H9 (cell line): ENCODE data around the gene NFATC4. TPM values are rescaled to one million over a fixed set of nuclear protein-coding genes. Genes with fewer than 3 reads are reported as not detected.

ENCODE experiments used
- DNase-seq: peaks from one replicate; pipeline ENCODE4 v3.0.0-alpha.2; 2017
- H2AFZ ChIP-seq: one replicate; pipeline ENCODE4 v1.6.1; 2013; ENCODE audit warnings: mild to moderate bottlenecking, low read length, control low read depth, moderate library complexity
- H2AK5ac ChIP-seq: 2 replicates; pipeline ENCODE4 v1.6.1; 2013; ENCODE audit warnings: low read length, control low read depth, mixed read lengths; ENCODE audit not compliant: insufficient read length
- H2BK120ac ChIP-seq: one replicate; pipeline ENCODE4 v1.6.1; 2013; ENCODE audit warnings: low read depth, mild to moderate bottlenecking, low read length, control low read depth, inconsistent platforms; ENCODE audit not compliant: poor library complexity, severe bottlenecking
- H2BK12ac ChIP-seq: 2 replicates; pipeline ENCODE4 v1.6.1; 2013; ENCODE audit warnings: low read length, control low read depth, mixed read lengths, low read depth; ENCODE audit not compliant: insufficient read length
- H2BK15ac ChIP-seq: 2 replicates; pipeline ENCODE4 v1.6.1; 2013; ENCODE audit warnings: low read depth, low read length, control low read depth
- H2BK20ac ChIP-seq: one replicate; pipeline ENCODE4 v1.6.1; 2013; ENCODE audit warnings: low read depth, mild to moderate bottlenecking, low read length, control low read depth, inconsistent platforms; ENCODE audit not compliant: poor library complexity, severe bottlenecking
- H2BK5ac ChIP-seq: 2 replicates; pipeline ENCODE4 v1.6.1; 2013; ENCODE audit warnings: low read length, control low read depth, mixed read lengths; ENCODE audit not compliant: insufficient read length
- H3K14ac ChIP-seq: 2 replicates; pipeline ENCODE4 v1.6.1; 2013; ENCODE audit warnings: low read length, control low read depth; ENCODE audit not compliant: insufficient read depth
- H3K18ac ChIP-seq: 2 replicates; pipeline ENCODE4 v1.6.1; 2013; ENCODE audit warnings: low read depth, mild to moderate bottlenecking, mixed read lengths, low read length, control low read depth; ENCODE audit not compliant: insufficient read length
- H3K23ac ChIP-seq: 2 replicates; pipeline ENCODE4 v1.6.1; 2013; ENCODE audit warnings: low read length, control low read depth, mixed read lengths, low read depth; ENCODE audit not compliant: insufficient read length
- H3K23me2 ChIP-seq: 2 replicates; pipeline ENCODE4 v1.6.1; 2013; ENCODE audit warnings: low read depth, mild to moderate bottlenecking, mixed read lengths, low read length, control low read depth; ENCODE audit not compliant: insufficient read length, poor library complexity, severe bottlenecking
- H3K27ac ChIP-seq: 2 replicates; pipeline ENCODE4 v1.5.1; 2013; ENCODE audit warnings: low read length, control low read depth, mixed read lengths, low read depth; ENCODE audit not compliant: insufficient read length
- H3K27me3 ChIP-seq: 2 replicates; pipeline ENCODE4 v1.6.1; 2013; ENCODE audit warnings: low read length, control low read depth, inconsistent platforms; ENCODE audit not compliant: insufficient read depth
- H3K4ac ChIP-seq: 2 replicates; pipeline ENCODE4 v1.6.1; 2013; ENCODE audit warnings: low read depth, mild to moderate bottlenecking, control low read depth, inconsistent platforms, low read length, moderate library complexity
- H3K4me1 ChIP-seq: 2 replicates; pipeline ENCODE4 v1.6.1; 2013; ENCODE audit warnings: low read length, control low read depth, inconsistent platforms; ENCODE audit not compliant: insufficient read depth
- H3K4me2 ChIP-seq: 2 replicates; pipeline ENCODE4 v1.6.1; 2013; ENCODE audit warnings: low read length, control low read depth, mixed read lengths; ENCODE audit not compliant: insufficient read length, insufficient read depth
- H3K56ac ChIP-seq: 2 replicates; pipeline ENCODE4 v1.6.1; 2013; ENCODE audit warnings: low read depth, mild to moderate bottlenecking, mixed read lengths, low read length, control low read depth; ENCODE audit not compliant: insufficient read length
- H3K79me1 ChIP-seq: 2 replicates; pipeline ENCODE4 v1.6.1; 2013; ENCODE audit warnings: low read depth, mild to moderate bottlenecking, moderate library complexity, low read length, control low read depth, inconsistent platforms; ENCODE audit not compliant: insufficient read depth, poor library complexity, severe bottlenecking
- H3K79me2 ChIP-seq: 2 replicates; pipeline ENCODE4 v1.6.1; 2013; ENCODE audit warnings: low read length, control low read depth, inconsistent platforms; ENCODE audit not compliant: insufficient read depth
- H3K9ac ChIP-seq: 2 replicates; pipeline ENCODE4 v1.6.1; 2013; ENCODE audit warnings: low read length, control low read depth, mixed read lengths; ENCODE audit not compliant: insufficient read length; ENCODE audit errors: extremely low read depth
- H3K9me3 ChIP-seq: one replicate; pipeline ENCODE4 v1.6.1; 2013; ENCODE audit warnings: low read depth, low read length, inconsistent platforms; ENCODE audit not compliant: control insufficient read depth
- H3T11ph ChIP-seq: one replicate; pipeline ENCODE4 v1.6.1; 2013; ENCODE audit warnings: mild to moderate bottlenecking, low read length, control low read depth, inconsistent platforms
- H4K20me1 ChIP-seq: one replicate; pipeline ENCODE4 v1.6.1; 2013; ENCODE audit not compliant: control insufficient read depth, insufficient read length, insufficient read depth
- H4K5ac ChIP-seq: 2 replicates; pipeline ENCODE4 v1.6.1; 2013; ENCODE audit warnings: low read depth, mild to moderate bottlenecking, mixed read lengths, low read length, control low read depth; ENCODE audit not compliant: insufficient read length
- H4K8ac ChIP-seq: replicated peaks from 2 replicates; pipeline ENCODE4 v1.6.1; 2013; ENCODE audit warnings: low read length, control low read depth, mixed read lengths, low read depth; ENCODE audit not compliant: insufficient read length
- H4K91ac ChIP-seq: 2 replicates; pipeline ENCODE4 v1.6.1; 2013; ENCODE audit warnings: low read depth, mild to moderate bottlenecking, moderate library complexity, mixed read lengths, low read length, control low read depth; ENCODE audit not compliant: insufficient read length
- H3K27ac Mint-ChIP-seq, 3 experiments: 2 replicates in 2 of 3; 3 replicates in 1 of 3; pipeline ENCODE4 v1.8.0; 2020 to 2021; ENCODE audit warnings: mixed read lengths in 3 of 3, mild to moderate bottlenecking in 1 of 3, moderate library complexity in 1 of 3
- H3K27me3 Mint-ChIP-seq: 2 replicates; pipeline ENCODE4 v1.8.0; 2021; ENCODE audit warnings: low read depth, mild to moderate bottlenecking, moderate library complexity, mixed read lengths
- H3K36me3 Mint-ChIP-seq, 3 experiments: 2 replicates in 2 of 3; 3 replicates in 1 of 3; pipeline ENCODE4 v1.8.0; 2020 to 2021; ENCODE audit warnings: low read depth in 3 of 3, mixed read lengths in 3 of 3; ENCODE audit not compliant: insufficient read depth in 1 of 3
- H3K4me1 Mint-ChIP-seq, 2 experiments: 2 replicates each; pipeline ENCODE4 v1.8.0; 2020; ENCODE audit warnings: mixed read lengths in 2 of 2
- H3K4me3 Mint-ChIP-seq, 2 experiments: 2 replicates in 1 of 2; 3 replicates in 1 of 2; pipeline ENCODE4 v1.8.0; 2020 to 2021; ENCODE audit warnings: mild to moderate bottlenecking in 2 of 2, mixed read lengths in 2 of 2, moderate library complexity in 1 of 2
- H3K9me3 Mint-ChIP-seq, 2 experiments: 2 replicates in 1 of 2; 3 replicates in 1 of 2; pipeline ENCODE4 v1.8.0; 2020; ENCODE audit warnings: mild to moderate bottlenecking in 2 of 2, mixed read lengths in 2 of 2, moderate library complexity in 1 of 2
- WGBS: extraction: QIAGEN DNeasy Blood & Tissue Kit; methylation state at CpG from one replicate; pipeline ENCODE4 v1.1.7; 2013; ENCODE audit warnings: missing lambda C conversion rate, low lambda C conversion rate, mixed read lengths; ENCODE audit not compliant: insufficient read length; ENCODE audit errors: extremely low coverage; 5-methylcytosine and 5-hydroxymethylcytosine counted together
- total RNA-seq: library from RNA; stranded (reverse); gene quantifications from 2 replicates; pipeline ENCODE4 v1.2.1, GENCODE V29; 2021
- TF ChIP-seq, protein P1 (sequence below): fragments of 200-600 bp; sonication (generic); conservative IDR thresholded peaks from 3 replicates; pipeline ENCODE4 v1.8.0; 2021; ENCODE audit warnings: antibody characterized with exemption, mild to moderate bottlenecking

Gene NFATC4
- total RNA-seq, 1 experiment from 2014 or later: 46.4 TPM

DNA sequence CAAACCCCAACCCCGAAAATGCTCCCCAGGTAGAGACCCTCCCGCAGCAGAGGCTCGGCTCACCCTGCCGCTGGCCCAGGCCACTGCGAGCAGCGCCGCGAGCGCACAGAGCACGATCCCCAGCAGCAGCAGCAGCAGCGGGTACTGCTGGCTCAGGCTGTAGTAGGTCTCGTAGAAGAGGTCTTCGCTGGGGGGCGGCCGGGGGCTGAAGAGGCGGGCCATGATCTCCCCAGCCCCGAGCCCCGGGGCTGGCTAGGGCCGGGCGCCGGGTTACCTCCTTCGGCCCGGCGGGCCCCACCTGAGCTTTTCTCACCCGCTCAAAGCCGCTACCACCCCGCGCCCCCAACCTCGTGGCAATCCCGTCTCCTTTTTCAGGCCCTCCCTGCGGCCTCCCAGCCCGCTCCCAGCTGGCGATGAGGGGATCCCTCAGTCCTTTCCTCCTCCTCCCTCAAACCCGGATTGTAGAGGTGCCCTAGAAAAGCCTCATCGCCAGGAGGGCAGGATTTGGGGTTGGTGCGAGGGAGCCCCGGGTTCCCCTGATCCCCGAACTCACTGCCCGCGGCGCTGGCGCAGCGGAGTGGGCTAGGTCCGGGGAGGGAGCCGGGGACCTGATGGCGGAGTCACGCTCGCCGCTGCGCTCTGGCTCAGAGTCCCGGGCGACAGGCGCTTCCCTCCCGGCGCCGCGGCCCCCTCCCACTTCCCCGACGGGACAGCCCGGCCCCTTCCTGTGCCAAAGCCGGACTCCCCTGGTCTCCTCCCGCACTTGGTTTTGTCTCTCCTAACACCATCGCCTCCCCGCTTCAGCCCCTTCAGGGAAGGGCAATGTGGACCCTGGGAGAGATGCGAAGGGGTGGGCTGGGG, 33.3 kb upstream of the NFATC4 start, which contains the start of gene ADCY4:
ADCY4 (minus strand) TSS at position 641 of the 861 bp plus-strand sequence; CDS start at position 222, 419 bp downstream.
- no peak within 1 kb of the TSS for H4K91ac ChIP-seq
- H3K23me2 ChIP-seq: peaks cover 26% of the 10 kb centered on the region
- no peak within 1 kb of the TSS for H2BK12ac ChIP-seq
- H3K9ac ChIP-seq: no peak within 1 kb of the TSS
- WGBS: no CpG with 5 or more reads among the region's 65 CpGs
- H3K4me1 ChIP-seq: no peaks in the 10 kb centered on the region; the same call in 1 of the 2 replicates
- no peak within 1 kb of the TSS for H3K27ac Mint-ChIP-seq
- H3K79me2 ChIP-seq: no peaks in the 10 kb centered on the region
- no peaks in the 10 kb centered on the region for H3K79me1 ChIP-seq
- H3K4me3 Mint-ChIP-seq: peak within 1 kb of the TSS; percentile 59 to 91
- no peaks in the 10 kb centered on the region; a peak in 1 of 7 replicates for H3K36me3 Mint-ChIP-seq
- H2AK5ac ChIP-seq: no peak within 1 kb of the TSS
- peaks cover 54% of the 10 kb centered on the region for H3K27me3 ChIP-seq
- no peak within 1 kb of the TSS for H2BK5ac ChIP-seq
- peak within 1 kb of the TSS; percentile 62 for H3K4me2 ChIP-seq
- TF ChIP-seq, protein P1, sequence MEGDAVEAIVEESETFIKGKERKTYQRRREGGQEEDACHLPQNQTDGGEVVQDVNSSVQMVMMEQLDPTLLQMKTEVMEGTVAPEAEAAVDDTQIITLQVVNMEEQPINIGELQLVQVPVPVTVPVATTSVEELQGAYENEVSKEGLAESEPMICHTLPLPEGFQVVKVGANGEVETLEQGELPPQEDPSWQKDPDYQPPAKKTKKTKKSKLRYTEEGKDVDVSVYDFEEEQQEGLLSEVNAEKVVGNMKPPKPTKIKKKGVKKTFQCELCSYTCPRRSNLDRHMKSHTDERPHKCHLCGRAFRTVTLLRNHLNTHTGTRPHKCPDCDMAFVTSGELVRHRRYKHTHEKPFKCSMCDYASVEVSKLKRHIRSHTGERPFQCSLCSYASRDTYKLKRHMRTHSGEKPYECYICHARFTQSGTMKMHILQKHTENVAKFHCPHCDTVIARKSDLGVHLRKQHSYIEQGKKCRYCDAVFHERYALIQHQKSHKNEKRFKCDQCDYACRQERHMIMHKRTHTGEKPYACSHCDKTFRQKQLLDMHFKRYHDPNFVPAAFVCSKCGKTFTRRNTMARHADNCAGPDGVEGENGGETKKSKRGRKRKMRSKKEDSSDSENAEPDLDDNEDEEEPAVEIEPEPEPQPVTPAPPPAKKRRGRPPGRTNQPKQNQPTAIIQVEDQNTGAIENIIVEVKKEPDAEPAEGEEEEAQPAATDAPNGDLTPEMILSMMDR: no peak
- H2BK15ac ChIP-seq: no peak within 1 kb of the TSS
- no peak within 1 kb of the TSS for H2AFZ ChIP-seq
- no peak within 1 kb of the TSS for H3T11ph ChIP-seq
- DNase-seq: no peak
- no peaks in the 10 kb centered on the region for H3K9me3 ChIP-seq
- H3K27me3 Mint-ChIP-seq: peaks cover 100% of the 10 kb centered on the region
- H3K18ac ChIP-seq: no peak within 1 kb of the TSS
- H3K56ac ChIP-seq: no peak within 1 kb of the TSS
- H3K4me1 Mint-ChIP-seq: peaks cover 28 to 35% of the 10 kb centered on the region in 2 experiments
- H3K23ac ChIP-seq: no peak within 1 kb of the TSS
- H3K9me3 Mint-ChIP-seq: peaks cover 0 to 2% of the 10 kb centered on the region in 2 experiments; a peak in 3 of 5 replicates
- H3K27ac ChIP-seq: no peak within 1 kb of the TSS
- H2BK120ac ChIP-seq: no peak within 1 kb of the TSS
- no peak within 1 kb of the TSS for H2BK20ac ChIP-seq
- H3K4ac ChIP-seq: no peak within 1 kb of the TSS
- no peak within 1 kb of the TSS for H4K8ac ChIP-seq
- H4K5ac ChIP-seq: no peak within 1 kb of the TSS
- no peak within 1 kb of the TSS for H3K14ac ChIP-seq
- no peaks in the 10 kb centered on the region for H4K20me1 ChIP-seq
